C4-2B (cell line): ENCODE results near the gene IL16.

Experiments
- ZFX ChIP-seq: fragments of 450-650 bp; IDR thresholded peaks from 2 replicates; pipeline ENCODE4 v1.6.1; 2017
- TF ChIP-seq, protein P1 (sequence below): fragments of 450-650 bp; conservative IDR thresholded peaks from 2 replicates; pipeline ENCODE4 v1.5.1; 2017; ENCODE audit warnings: mild to moderate bottlenecking

DNA sequence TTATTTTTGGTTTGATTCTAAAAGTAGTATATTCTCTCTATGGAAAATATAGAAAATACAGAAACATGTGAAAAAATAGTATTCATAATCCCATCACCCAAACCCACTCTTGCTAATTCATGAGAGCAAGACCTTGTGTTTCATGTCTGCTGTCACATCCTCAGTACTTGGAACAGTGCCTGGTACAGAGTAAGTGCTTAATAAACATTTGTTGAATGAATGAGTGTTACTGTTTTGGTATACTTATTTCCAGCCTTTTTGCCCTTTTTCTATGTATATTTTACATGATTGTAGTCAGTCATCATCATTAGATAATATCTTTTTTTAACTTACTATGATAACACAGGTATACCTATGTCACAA is 59.3 kb downstream of the IL16 start:
- TF ChIP-seq, protein P1, sequence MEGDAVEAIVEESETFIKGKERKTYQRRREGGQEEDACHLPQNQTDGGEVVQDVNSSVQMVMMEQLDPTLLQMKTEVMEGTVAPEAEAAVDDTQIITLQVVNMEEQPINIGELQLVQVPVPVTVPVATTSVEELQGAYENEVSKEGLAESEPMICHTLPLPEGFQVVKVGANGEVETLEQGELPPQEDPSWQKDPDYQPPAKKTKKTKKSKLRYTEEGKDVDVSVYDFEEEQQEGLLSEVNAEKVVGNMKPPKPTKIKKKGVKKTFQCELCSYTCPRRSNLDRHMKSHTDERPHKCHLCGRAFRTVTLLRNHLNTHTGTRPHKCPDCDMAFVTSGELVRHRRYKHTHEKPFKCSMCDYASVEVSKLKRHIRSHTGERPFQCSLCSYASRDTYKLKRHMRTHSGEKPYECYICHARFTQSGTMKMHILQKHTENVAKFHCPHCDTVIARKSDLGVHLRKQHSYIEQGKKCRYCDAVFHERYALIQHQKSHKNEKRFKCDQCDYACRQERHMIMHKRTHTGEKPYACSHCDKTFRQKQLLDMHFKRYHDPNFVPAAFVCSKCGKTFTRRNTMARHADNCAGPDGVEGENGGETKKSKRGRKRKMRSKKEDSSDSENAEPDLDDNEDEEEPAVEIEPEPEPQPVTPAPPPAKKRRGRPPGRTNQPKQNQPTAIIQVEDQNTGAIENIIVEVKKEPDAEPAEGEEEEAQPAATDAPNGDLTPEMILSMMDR, result no peak
- TF ChIP-seq ZFX, result no peak
